Stimulated activated CD8-positive, alpha-beta memory T cell treated with anti-CD3 and anti-CD28 coated beads, Interleukin-7, amount 100 ng/mL, for 1 hour (primary cell): ENCODE results near the gene A2M.

Experiments used
- DNase-seq, 2 donors: peaks; one replicate each; pipeline ENCODE4 v3.0.0-alpha.2; 2020; ENCODE audit warnings: low read depth in 2 of 2

Gene A2M

DNA sequence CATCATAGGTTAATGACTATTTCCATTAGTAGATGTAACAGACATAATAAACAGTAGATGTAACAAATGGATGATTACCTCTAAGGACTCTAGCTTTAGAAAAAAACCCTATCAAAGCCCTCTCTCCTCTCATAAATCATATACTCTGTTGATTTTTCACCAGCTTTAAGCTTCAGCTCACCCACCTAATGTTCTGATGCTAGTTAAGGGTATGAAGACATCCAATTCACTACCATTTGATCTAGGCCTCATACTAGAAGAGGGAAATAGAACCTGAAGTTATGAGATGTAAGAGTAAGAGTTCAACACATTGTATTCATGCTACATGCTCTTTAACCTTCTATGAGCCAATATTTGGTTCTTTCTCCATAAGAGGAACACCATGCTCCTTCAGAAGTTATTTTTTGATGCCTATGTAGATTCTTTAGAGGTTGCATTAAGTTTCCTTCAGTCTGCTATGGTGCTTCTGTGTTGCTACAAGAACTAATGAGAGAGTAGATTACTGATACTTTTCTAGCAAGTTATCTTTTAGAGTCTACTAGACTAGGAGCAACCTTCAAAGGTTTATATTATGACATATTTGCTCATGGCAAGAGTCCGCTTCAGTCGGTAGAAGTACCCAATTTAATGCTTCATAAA is 16.0 kb downstream of the A2M start:
- DNase-seq = no peak

DNA sequence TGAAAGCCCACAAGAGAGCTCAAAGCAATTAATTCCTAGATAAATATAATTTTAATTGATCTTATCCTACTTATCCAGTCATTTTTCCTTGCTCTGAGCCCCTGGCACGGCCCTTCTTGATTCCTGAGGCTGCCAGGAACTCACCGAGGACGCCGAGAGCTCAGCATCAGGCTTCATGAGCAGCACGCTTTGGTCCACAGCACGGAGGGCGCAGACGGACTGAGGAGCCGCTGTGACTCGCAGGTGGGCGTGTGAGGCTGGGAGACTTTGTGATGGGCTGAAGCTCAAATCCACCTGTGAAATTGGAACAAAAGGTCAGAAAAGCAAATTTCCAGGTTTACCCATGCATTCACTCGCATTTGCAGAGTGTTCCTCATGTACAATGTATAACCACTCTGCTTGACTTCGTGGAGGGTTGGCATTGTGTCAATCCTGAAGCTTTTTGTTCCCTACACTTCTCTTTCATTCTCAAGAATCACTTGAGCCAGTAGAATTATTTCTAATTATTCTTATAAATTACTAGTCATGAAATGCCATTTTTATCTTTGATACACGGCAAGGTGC is 17.2 kb downstream of the A2M start:
- no peak for DNase-seq

DNA sequence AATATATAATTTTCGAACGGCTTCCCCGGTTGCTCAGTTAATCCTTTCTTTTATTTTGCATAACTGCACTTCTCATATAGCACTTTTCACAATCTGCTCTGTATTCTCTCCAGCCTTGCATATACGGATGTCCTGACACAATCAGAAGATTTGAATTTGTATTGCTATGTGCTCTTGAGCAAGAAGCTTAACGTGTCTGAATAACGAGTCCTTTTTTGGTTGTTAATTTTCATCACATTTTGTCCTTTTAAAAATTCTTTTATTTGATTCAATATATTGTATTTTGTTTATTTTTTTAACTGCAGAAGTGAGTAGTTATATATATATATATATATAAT is 17.6 kb downstream of the A2M start:
- DNase-seq = no peak

DNA sequence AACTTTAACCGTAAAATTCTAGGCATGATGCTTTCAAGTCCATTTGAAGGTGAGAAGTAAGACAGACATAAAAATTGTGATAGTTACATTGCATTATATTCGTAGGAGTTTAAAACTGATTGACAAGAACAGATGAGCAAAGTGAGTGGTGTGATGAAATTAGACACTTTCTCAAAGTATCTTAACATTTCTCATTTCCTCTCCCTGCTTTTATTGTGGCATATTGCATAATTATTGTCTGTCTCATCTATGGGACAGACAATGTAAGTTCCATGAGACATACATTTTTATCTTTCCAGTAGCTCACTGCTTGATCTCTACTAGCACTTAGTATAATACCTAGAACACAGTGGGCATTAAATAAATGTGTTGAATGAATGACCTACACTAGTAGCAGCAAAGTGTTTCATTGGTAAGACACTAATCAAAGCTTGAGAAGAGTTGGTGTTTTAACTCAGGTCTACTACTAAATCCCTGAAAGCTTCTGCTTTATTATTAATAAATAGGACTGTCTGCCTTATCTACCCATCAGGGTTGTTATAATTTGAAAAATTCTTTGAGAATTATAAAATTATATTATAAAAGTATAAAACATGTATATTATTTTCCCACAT is 19.0 kb downstream of the A2M start:
- no peak for DNase-seq

DNA sequence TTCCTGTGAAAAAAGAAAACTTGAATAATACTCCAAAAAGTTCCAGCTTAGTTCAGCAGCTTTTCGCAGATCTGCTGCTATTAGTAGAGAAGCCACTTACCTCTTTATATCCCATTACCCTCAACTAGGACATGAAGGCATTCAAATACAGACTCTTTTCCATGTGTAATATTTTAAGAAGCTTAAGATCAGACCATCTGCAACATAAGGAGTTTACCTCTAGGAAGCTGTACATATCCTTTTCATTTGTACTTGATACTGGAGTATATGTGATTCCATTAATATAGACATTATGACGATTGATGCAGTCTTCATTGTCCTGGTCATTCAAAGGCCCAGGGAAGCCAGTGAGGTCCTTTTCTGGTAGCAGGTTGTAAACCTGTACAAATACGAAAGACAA is 20.4 kb downstream of the A2M start:
- no peak for DNase-seq

DNA sequence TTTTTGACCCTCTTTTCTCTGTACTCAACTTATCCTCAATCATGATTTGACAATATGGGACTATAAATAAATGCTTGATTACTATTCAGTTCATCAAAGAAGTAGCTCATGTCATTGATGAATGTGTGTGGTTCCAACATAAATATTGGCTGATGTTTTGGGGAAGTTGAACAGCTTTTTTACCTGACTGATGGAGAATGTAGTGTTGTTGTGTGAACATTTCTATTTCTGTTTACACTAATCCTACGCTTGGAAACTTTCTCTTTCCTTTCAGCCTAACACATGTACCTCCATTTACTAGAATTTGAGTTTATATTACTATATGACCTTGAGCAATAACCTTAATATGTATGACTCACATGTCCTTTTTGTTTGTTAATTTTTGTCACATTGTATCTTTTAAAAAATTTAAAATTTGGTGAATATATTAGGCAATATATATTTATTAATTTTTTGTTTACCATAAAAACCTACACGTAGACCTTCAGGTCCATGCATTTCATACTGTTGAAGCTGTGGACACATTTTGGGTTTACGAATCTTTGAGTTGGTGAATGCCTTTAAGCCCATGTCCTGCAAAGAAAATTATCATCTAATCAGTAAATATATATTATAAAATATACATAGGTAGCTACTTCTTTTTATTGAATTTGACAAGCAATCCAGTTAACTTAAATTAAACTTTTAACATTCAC is 21.1 kb downstream of the A2M start:
- DNase-seq = no peak

DNA sequence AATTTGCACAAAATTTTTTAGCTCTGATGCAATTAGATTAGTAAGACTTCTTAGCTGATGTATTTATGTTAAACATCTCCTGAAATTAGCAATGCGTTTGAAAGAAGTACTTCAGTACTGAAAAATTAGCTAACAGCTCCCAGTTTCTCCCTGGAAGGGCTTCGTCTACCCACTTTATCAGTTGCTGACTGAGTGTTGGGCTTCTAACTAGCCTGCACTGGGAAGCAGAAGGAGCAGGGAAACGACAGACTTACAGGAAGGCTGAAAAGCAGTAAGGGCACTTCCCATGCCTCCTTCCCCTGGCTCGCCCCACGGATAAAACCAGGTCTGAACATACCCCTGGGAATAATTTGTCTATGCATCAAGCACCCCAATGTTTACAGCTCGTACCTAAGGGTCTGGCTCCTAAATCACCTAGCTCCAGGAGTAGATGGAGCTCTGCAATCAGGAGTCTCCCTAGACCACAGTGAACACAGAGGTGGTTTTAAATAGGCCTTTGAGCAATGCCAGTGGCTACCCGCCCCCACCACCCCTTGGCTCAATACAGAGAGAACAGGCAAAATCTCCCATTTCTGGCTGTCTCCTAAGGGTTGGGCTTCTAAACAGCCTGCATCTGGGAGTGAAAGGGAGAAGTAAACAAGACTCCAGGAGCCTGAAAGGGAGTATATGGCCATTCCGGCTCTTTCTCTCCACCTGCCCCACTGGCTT is 23.7 kb downstream of the A2M start:
- no peak for DNase-seq

DNA sequence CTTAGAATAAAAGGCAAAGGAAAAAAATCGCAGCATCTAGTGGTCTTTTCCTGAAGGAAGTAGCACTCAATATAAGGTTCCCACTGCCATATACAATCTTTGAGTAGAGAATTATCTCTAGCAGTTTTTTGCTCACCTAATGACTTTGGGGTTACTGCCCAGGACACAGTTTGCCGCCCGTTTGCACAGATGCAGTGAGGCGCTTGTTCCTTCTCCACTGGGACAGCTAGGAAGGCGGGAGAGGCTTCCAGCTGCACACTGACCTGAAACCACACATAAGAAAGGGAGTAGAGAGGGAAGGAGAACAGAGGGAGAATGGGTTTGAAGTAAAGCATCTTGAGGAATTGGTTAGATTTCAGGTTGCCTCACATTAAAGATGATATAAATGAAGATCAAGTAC is 25.5 kb downstream of the A2M start:
- no peak for DNase-seq

DNA sequence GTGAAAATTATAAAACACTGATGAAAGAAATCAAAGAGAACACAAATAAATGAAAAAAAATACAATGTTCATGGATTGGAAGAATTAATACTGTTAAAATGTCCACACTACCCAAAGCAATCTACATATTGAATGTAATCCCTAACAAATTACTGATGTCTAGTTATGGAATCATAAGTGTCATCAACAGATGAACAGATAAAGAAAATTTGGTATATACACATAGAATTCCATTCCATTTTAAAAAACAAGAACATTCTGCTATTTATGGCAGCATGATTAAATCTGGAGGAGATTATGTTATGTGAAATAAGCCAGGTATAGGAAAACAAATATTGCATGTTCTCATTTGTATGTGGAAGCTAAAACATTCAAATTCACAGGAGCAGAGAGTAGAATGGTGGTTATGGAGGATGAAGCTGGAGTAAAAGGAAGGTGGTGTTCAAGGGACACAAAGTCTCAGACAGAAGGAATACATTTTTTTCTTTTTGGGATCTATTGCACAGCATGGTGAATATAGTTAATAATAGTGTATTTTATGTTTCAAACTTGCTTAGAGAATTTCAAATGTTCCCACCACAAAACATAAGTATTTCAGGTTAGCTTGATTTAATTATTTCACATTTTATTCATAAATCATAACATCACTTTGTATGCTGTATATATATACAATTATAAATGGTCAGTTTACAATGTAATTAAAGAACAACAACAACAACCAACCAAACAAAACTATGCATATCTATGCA is 28.5 kb downstream of the A2M start:
- DNase-seq = no peak

DNA sequence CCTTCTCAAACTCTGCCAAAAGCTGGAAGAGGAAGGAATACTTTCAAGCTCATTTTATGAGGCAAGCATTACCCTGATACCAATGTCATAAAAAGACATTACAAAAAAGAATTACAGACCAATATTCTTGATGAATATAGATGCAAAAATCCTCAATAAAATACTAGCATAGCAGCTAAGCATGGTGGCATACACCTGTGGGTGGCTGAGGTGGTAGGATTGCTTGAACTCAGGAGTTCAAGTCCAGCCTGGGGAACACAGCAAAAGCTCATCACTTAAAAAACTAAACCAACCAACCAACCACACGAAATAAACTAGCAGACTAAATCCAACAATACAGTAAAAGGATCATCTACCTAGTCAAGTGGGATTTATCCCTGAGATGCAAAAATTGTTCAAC is 29.6 kb downstream of the A2M start:
- DNase-seq = no peak

DNA sequence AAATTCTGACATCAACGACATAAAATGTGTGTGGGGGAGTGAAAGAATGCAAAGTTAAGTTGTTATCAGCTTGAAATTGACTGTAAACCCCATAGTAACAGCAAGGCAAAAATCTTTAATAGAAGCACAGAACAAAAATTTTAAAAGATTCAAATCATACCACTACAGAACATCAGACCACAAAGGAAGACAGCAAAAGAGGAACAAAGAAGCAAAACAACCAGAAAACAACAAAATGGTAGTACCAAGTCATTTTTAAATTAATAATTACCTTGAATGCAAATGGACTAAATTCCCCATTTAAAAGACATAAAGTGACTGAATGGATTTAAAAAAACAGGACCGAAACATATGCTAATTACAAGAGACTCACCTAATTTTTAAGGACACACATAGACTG is 31.3 kb downstream of the A2M start:
- DNase-seq = no peak

DNA sequence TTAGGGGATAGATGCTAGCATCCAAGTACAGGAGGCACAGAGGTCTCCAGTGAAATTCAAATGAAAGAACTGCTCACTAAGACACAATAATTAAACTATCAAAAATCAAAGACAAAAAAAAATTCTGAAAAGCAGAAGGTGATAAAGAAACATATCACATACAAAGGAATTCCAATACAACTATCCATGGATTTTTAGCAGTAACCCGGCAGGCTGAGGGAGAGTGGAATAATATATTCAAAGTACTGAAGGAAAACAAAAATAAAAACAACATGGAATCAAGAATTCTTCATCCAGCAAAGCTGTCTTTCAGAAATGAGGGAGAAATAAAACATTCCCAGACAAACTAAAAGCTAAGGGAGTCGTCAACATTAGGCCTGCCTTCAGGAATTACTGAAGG is 31.9 kb downstream of the A2M start:
- DNase-seq = no peak

DNA sequence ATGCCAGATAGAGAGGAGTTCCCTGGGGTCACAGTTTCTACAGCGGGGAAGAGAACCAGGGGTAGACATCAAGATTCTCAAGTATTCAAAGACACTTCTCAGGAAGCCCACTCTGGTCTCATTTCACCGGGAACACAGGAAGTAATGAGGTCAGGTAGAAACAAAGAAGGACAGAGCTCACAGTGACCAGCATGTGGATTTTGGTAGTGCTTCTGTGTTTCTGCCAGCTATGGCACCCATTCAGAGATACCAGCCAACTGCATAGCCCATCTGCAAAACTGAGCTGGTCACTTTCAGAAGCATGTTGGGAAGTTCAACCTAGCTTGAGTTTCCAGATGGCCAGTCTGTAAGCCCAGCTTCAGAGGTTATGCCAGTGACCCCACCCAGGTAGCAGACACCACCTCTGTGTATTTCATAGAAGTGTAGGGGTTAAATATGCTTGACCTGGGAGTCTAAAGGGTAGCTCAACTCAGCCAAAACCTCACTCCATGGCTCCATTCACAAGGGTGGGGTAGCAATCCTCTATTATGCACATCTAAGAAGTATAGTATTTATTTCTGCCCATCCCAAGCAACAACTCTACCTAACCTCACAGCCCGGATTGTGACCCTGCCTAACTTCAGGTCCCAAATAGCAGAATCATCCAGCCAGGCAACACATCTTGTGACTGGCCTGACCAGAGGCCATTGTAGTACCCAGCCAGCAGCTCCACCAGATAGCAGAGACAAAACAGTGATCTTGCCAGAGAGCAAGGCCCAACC is 33.9 kb downstream of the A2M start:
- DNase-seq = no peak

DNA sequence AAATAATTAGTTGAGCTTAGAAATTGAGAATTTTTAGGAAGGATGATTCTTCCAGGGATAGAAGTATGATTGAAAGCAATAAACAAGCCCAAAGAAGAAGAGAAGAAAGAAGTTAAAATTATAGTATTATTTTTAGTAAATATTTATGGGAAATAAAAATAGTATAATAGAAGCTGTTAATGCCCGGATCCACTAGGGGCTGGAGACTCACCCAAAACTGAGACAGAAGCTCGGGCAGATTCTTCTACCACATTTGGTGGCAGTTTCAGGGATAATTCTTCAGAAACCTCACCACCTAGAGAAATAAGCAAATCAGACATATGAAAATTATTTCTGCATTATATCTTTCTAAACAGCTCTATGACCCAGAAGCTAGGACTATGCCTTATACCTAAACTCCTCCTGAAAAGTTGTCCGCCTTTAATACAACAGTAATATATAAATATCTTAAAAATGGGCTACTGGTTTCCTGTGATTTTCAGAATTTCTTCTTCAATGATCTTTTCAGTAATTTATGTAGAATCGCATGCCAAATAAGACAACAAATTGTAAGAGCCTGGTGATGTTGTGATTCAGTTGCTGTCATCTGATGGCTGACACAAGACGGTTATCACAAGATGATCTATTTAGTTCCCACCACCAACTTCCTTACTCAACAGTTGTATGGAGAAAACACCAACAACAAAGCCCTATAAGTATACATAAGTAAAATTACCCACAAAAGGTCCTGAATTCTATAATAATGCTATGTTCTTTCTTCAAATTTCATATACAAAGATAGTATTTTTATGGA is 35.6 kb downstream of the A2M start:
- DNase-seq = no peak

DNA sequence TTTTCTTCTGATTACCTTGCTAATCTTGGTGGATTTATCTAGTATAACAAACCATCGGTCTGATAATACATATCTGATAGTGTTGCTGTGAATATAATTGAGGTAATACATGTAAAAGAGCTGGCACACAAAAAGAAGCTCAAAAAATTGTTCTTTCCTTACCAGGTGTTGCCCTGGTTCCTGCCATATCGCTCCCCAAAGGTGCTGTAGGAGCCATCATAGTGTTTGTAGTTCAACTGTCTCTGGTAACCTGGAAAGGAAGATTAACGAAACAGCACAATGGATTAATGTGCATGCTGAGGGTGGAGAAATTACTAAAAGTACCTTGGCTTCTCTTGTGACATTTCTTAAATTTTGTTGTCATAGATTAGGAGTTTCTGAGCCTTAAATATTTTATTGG is 36.6 kb downstream of the A2M start:
- DNase-seq = no peak

DNA sequence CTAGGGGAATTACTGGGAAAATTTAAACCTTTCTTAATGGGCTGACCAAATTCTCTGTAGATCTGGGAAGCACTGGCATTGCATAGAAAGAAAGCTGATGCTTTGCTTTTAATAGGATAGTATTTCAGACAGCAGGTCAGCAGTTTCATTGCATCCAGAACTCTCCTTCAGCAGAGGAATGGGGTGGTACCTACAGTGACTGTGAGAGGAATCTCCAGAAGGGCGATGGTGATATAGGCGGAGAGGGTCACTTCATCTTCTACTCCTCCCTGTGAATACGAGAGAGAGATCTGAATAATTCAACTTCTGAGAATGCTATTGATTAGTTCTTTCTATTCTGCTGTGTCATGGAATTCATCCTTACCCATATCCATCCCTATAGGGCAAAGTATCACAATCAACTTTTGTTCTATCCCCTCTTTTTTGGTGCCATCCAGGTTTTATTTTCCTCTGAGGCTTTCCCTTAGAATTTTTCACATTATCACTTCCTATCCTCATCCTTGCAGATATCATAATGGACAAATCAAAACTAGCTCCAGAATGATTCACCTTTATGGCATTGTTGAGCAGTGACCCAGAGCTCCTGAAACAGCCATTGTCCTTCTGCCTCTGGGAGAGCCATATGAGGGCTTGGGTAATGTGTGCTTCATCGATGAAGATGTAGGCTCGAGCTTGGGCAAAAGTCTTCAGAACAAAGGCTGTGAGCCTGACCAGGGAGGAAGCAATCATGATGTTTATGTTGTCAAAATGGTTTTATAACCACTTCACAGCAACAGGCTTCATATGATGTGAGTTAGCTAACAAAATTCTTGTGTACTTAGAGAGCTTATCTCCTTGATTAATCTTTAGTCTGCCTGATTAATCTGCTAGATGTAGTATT is 38.3 kb downstream of the A2M start:
- DNase-seq = no peak

DNA sequence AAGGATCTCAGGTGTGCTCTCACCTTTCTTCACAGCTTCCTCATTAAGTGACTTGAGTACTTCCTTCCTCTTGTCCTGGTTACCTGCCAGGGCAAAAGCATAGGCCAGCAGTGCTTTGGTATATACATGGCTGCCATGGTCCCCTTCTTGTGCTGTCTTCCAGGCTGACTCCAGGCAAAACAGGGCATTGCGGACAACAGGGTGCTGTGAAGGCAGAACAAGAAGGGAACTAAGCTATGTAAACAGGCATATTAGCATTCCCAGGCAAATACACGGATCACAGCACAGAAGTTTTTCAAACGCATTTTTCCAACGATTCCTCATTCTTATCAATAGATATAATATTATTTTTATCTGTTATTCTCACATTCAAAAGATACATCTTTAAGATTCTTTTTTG is 39.0 kb downstream of the A2M start:
- DNase-seq = no peak

DNA sequence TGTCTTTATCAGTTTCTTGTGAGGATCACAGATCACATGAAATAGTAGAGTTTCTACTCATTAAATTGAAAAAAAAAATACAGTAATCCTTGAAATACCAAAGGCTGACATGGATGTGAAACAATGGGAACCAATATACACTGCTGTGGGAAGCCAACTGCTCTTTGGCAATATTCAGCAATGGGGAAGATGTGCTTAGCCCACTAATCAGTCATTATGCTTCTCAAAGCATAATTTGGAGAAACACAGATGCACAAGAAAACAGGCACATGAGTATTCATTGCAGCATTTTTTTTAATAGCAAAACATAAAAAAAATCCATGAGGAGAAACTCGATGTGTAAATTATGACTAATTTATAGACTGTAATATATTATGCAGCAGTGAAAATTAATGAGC is 40.6 kb downstream of the A2M start:
- no peak for DNase-seq

DNA sequence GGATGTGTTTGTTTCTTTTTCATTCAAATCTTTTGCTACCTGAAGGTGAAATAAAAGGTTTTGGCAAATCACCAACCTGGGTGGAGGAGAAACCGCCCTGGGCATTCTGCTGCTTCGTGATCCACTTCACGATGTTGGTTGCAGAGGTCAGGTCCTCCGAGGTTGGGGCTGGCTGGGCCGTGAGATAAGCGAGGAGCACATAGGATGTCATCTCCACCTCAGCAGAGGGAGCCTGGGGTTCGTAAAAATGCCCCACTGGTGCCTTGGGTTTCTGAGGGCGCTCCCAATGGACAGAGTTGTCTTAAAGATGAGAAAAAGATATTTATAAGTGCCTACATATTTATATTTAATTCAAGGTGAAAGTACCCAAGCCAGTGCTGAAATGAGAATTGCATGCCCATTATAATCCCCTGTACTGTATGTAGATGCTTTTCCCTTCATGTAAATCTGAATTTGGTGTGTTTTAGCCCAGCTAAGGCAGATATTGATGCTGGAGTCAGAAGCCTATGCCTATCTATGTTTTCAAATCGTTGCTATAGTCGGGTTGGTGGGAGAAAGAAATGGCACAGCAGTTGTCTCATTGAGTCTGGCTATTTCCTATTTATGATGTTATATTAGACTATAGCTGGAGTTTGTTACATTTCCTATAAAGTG is 41.1 kb downstream of the A2M start:
- DNase-seq = no peak
